Astrocyte (in vitro differentiated cells and primary cell): Measurements from ENCODE around the gene ATXN10.

Experiments
- EZH2 ChIP-seq: IDR thresholded peaks from 2 replicates; pipeline ENCODE4 v1.6.1; 2012; ENCODE audit warnings: mild to moderate bottlenecking, low read length, inconsistent platforms; ENCODE audit not compliant: insufficient read depth
- TF ChIP-seq, protein P1 (sequence below): IDR thresholded peaks from 2 replicates; pipeline ENCODE4 v1.5.1; 2011; ENCODE audit warnings: low read depth, mild to moderate bottlenecking, inconsistent platforms, low read length, moderate library complexity; ENCODE audit not compliant: insufficient read depth

DNA sequence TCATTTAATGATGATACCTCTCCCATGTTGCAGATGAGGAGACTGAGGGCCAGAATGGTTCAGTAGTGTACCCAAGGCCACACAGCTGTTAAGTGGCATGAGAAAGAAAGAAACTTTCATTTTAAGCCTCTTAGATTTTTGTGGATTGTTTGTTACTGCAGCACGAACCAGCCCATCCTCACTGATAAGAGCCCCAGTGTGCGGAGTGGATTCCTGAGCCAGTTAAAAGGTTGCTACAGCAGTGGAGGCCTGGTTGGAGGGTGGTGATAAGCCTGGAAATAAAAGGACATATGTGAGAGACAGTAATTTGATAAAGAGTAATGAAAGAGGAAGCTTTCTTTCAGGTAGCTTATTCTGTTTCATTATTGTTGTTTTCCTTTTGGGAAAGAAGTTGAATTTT lies 89.0 kb downstream of the ATXN10 start:
- TF ChIP-seq, protein P1, sequence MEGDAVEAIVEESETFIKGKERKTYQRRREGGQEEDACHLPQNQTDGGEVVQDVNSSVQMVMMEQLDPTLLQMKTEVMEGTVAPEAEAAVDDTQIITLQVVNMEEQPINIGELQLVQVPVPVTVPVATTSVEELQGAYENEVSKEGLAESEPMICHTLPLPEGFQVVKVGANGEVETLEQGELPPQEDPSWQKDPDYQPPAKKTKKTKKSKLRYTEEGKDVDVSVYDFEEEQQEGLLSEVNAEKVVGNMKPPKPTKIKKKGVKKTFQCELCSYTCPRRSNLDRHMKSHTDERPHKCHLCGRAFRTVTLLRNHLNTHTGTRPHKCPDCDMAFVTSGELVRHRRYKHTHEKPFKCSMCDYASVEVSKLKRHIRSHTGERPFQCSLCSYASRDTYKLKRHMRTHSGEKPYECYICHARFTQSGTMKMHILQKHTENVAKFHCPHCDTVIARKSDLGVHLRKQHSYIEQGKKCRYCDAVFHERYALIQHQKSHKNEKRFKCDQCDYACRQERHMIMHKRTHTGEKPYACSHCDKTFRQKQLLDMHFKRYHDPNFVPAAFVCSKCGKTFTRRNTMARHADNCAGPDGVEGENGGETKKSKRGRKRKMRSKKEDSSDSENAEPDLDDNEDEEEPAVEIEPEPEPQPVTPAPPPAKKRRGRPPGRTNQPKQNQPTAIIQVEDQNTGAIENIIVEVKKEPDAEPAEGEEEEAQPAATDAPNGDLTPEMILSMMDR: no peak
- TF ChIP-seq EZH2: no peak
